Adrenal gland (tissue), 5 donors: ENCODE results near the gene EIF4A3.

ENCODE experiments used
- POLR2A ChIP-seq, 2 donors: fragments of 450-650 bp; IDR thresholded peaks; one replicate each; pipeline ENCODE4 v1.6.1; 2017; ENCODE audit warnings: antibody characterized with exemption in 2 of 2, mild to moderate bottlenecking in 2 of 2, moderate library complexity in 1 of 2
- TF ChIP-seq, protein P1 (sequence below), 6 experiments: fragments of 450-650 bp in 4 of 6; fragments of 200-600 bp in 2 of 6; sonication (generic) in 1 of 6; IDR thresholded peaks; 1 replicate in 5 of 6; 2 replicates in 1 of 6; pipeline versions ENCODE4 v1.5.1 to v1.8.0; 2016 to 2021; ENCODE audit warnings: antibody characterized with exemption in 6 of 6, mild to moderate bottlenecking in 2 of 6, moderate library complexity in 1 of 6
- donor health status: DM: no; HTN: no; CAD: no.

DNA sequence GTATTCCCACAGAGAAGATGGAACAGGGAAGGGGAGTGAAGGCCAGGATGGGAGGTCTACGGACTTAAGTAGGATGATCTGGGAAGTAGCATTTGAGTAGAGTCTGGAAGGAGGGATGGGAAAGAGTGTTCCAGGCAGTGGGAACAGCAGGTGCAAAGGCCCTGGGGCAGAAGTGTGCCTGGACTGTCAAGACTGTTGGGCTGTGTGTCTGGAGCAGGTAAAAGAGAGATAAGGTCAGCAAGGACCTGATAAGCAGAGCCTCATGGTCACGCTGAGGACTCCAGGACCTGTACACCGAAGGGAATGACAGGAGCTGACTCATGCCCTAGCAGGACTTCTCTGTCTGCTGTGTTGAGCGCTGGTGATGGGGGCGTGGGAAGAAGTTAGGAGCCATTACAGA, 22.2 kb upstream of the EIF4A3 start:
- TF ChIP-seq, protein P1, sequence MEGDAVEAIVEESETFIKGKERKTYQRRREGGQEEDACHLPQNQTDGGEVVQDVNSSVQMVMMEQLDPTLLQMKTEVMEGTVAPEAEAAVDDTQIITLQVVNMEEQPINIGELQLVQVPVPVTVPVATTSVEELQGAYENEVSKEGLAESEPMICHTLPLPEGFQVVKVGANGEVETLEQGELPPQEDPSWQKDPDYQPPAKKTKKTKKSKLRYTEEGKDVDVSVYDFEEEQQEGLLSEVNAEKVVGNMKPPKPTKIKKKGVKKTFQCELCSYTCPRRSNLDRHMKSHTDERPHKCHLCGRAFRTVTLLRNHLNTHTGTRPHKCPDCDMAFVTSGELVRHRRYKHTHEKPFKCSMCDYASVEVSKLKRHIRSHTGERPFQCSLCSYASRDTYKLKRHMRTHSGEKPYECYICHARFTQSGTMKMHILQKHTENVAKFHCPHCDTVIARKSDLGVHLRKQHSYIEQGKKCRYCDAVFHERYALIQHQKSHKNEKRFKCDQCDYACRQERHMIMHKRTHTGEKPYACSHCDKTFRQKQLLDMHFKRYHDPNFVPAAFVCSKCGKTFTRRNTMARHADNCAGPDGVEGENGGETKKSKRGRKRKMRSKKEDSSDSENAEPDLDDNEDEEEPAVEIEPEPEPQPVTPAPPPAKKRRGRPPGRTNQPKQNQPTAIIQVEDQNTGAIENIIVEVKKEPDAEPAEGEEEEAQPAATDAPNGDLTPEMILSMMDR (IDR thresholded peaks at IDR 0.05) = no peak
- no peak for TF ChIP-seq POLR2A (IDR thresholded peaks at IDR 0.05)
